Neural cell (in vitro differentiated cells): ENCODE measurements around the gene RBM17. TPM values are rescaled to one million over a fixed set of nuclear protein-coding genes. Genes with fewer than 3 reads are reported as not detected.

Experiments
- H2AFZ ChIP-seq: fragments of 200-600, 300-800 bp; sonication (generic), shearing (Covaris generic); 2 replicates; pipeline ENCODE4 v1.6.0; 2014; ENCODE audit warnings: low read depth, mild to moderate bottlenecking, antibody characterized with exemption, low read length, moderate library complexity
- H3F3A ChIP-seq: fragments of 200-600 bp; shearing (Covaris generic); 2 replicates; pipeline ENCODE4 v1.6.1; 2016; ENCODE audit warnings: mild to moderate bottlenecking, moderate library complexity, mixed read lengths, antibody characterized with exemption, low read length; ENCODE audit not compliant: insufficient read depth, poor library complexity, severe bottlenecking
- H3K27ac ChIP-seq: fragments of 200-600, 300-800 bp; sonication (generic), shearing (Covaris generic); 2 replicates; pipeline ENCODE4 v1.5.1; 2014; ENCODE audit warnings: mild to moderate bottlenecking, low read length, moderate library complexity
- H3K27me3 ChIP-seq: fragments of 300-800, 200-600 bp; sonication (generic), shearing (Covaris generic); 2 replicates; pipeline ENCODE4 v1.6.0; 2014; ENCODE audit warnings: mild to moderate bottlenecking, low read depth, low read length, moderate library complexity; ENCODE audit not compliant: insufficient read depth
- H3K36me3 ChIP-seq: fragments of 300-800, 200-600 bp; sonication (generic), shearing (Covaris generic); 2 replicates; pipeline ENCODE4 v1.5.1; 2014; ENCODE audit warnings: mild to moderate bottlenecking, antibody characterized with exemption, low read length, moderate library complexity; ENCODE audit not compliant: insufficient read depth
- H3K4me2 ChIP-seq: fragments of 300-800, 200-600 bp; sonication (generic), shearing (Covaris generic); 2 replicates; pipeline ENCODE4 v1.6.0; 2014; ENCODE audit warnings: mild to moderate bottlenecking, low read length
- H3K4me3 ChIP-seq: fragments of 300-800, 200-600 bp; sonication (generic), shearing (Covaris generic); 2 replicates; pipeline ENCODE4 v1.5.1; 2014; ENCODE audit warnings: mild to moderate bottlenecking, low read length, moderate library complexity
- H3K79me2 ChIP-seq: fragments of 200-600 bp; shearing (Covaris generic); replicated peaks from 2 replicates; pipeline ENCODE4 v1.6.0; 2014; ENCODE audit warnings: mild to moderate bottlenecking, low read length, moderate library complexity; ENCODE audit not compliant: insufficient read depth
- H3K9ac ChIP-seq: fragments of 300-800, 200-600 bp; sonication (generic), shearing (Covaris generic); 2 replicates; pipeline ENCODE4 v1.6.1; 2016; ENCODE audit warnings: mild to moderate bottlenecking, low read length, mixed read lengths
- H3K9me2 ChIP-seq: fragments of 200-600 bp; shearing (Covaris generic); 2 replicates; pipeline ENCODE4 v1.6.1; 2016; ENCODE audit warnings: mild to moderate bottlenecking, low read length, mixed read lengths; ENCODE audit not compliant: insufficient read depth
- H3K9me3 ChIP-seq: fragments of 200-600, 300-800 bp; sonication (generic), shearing (Covaris generic); 2 replicates; pipeline ENCODE4 v1.6.1; 2016; ENCODE audit warnings: mild to moderate bottlenecking, mixed run types, low read length, moderate library complexity, mixed read lengths
- H4K20me1 ChIP-seq: fragments of 200-600 bp; shearing (Covaris generic); 2 replicates; pipeline ENCODE4 v1.6.1; 2016; ENCODE audit warnings: mild to moderate bottlenecking, mixed run types; ENCODE audit not compliant: insufficient read depth
- CTCF ChIP-seq: fragments of 450-650 bp; IDR thresholded peaks from 2 replicates; pipeline ENCODE4 v1.5.1; 2014; ENCODE audit warnings: antibody characterized with exemption, mild to moderate bottlenecking, moderate library complexity; ENCODE audit not compliant: poor library complexity, severe bottlenecking
- EP300 ChIP-seq: fragments of 450-650 bp; conservative IDR thresholded peaks from 2 replicates; pipeline ENCODE4 v1.6.1; 2014; ENCODE audit warnings: antibody characterized with exemption, mild to moderate bottlenecking, moderate library complexity; ENCODE audit not compliant: poor library complexity, severe bottlenecking
- EZH2 ChIP-seq: fragments of 200-600, 300-800 bp; shearing (Covaris generic), sonication (generic); IDR thresholded peaks from 2 replicates; pipeline ENCODE4 v1.6.1; 2014; ENCODE audit warnings: antibody characterized with exemption, low read length, borderline replicate concordance, mild to moderate bottlenecking; ENCODE audit not compliant: insufficient read depth, poor library complexity, severe bottlenecking
- MXI1 ChIP-seq: fragments of 450-650 bp; conservative IDR thresholded peaks from 2 replicates; pipeline ENCODE4 v1.6.1; 2014; ENCODE audit warnings: antibody characterized with exemption, mild to moderate bottlenecking; ENCODE audit not compliant: poor library complexity, severe bottlenecking
- POLR2AphosphoS5 ChIP-seq: IDR thresholded peaks from 2 replicates; pipeline ENCODE4 v1.6.1; 2012
- RAD21 ChIP-seq: fragments of 450-650 bp; conservative IDR thresholded peaks from 2 replicates; pipeline ENCODE4 v1.6.1; 2014; ENCODE audit warnings: antibody characterized with exemption, mild to moderate bottlenecking, moderate library complexity
- REST ChIP-seq: IDR thresholded peaks from 2 replicates; pipeline ENCODE4 v1.6.1; 2012; ENCODE audit warnings: borderline replicate concordance
- SMC3 ChIP-seq: fragments of 450-650 bp; conservative IDR thresholded peaks from 2 replicates; pipeline ENCODE4 v1.6.1; 2014; ENCODE audit warnings: antibody characterized with exemption, mild to moderate bottlenecking, moderate library complexity; ENCODE audit not compliant: poor library complexity
- TAF1 ChIP-seq: IDR thresholded peaks from 2 replicates; pipeline ENCODE4 v1.6.1; 2012; ENCODE audit warnings: low read depth
- polyA plus RNA-seq: library from polyadenylated mRNA; depleted of rRNA; stranded (reverse); fragments of >200 nt; gene quantifications from 2 replicates; pipeline ENCODE4 v1.2.3, GENCODE V29; 2014

RBM17 gene
- polyA plus RNA-seq, 1 donor from 2014 or later, result 109 TPM

GRCh38 chr10:6121146-6121545 lies 32.3 kb downstream of the RBM17 start:
- Histone ChIP-seq H3K79me2 (no peaks in the 10 kb centered on the region), H3K27me3 (no peaks in the 10 kb centered on the region)
- no peak for TF ChIP-seq REST
- TF ChIP-seq MXI1, result no peak
- TF ChIP-seq RAD21, result no peak
- no peak for TF ChIP-seq EZH2
- TF ChIP-seq TAF1, result no peak
- TF ChIP-seq CTCF, result no peak
- TF ChIP-seq EP300, result no peak
- TF ChIP-seq SMC3, result no peak
- TF ChIP-seq POLR2AphosphoS5, result no peak

GRCh38 chr10:6123532-6123931 lies 34.7 kb downstream of the RBM17 start:
- no peak overlapping the region for H3K4me3 ChIP-seq
- H3K4me2 ChIP-seq, result no peak overlapping the region
- no peaks in the 10 kb centered on the region for H3K27me3 ChIP-seq
- H3K9me2 ChIP-seq, result no peaks in the 10 kb centered on the region
- no peaks in the 10 kb centered on the region for H4K20me1 ChIP-seq
- H3K9ac ChIP-seq, result no peak overlapping the region
- H3K27ac ChIP-seq, result no peak overlapping the region
- no peaks in the 10 kb centered on the region for H3K79me2 ChIP-seq
- TF ChIP-seq REST, result no peak
- TF ChIP-seq EZH2, result no peak
- TF ChIP-seq MXI1, result no peak
- TF ChIP-seq POLR2AphosphoS5, result no peak
- TF ChIP-seq TAF1, result no peak
- TF ChIP-seq CTCF, result no peak
- no peak for TF ChIP-seq RAD21
- no peak for TF ChIP-seq SMC3
- TF ChIP-seq EP300, result no peak
- H3F3A ChIP-seq, result no peaks in the 10 kb centered on the region
- H3K9me3 ChIP-seq, result no peaks in the 10 kb centered on the region
- no peaks in the 10 kb centered on the region for H3K36me3 ChIP-seq
- no peak overlapping the region for H2AFZ ChIP-seq

More at GRCh38 chr10:6121146-6121545, 32.3 kb downstream of the RBM17 start:
- Histone ChIP-seq H2AFZ (no peak overlapping the region), H3K4me3 (no peak overlapping the region), H3K27ac (no peak overlapping the region), H4K20me1 (no peaks in the 10 kb centered on the region), H3K4me2 (no peak overlapping the region), H3K9ac (no peak overlapping the region), H3K9me3 (no peaks in the 10 kb centered on the region), H3K9me2 (no peaks in the 10 kb centered on the region), H3K36me3 (no peaks in the 10 kb centered on the region), H3F3A (no peaks in the 10 kb centered on the region)
